Activated CD4-positive, alpha-beta T cell treated with anti-CD3 and anti-CD28 coated beads for 36 hours (primary cell): ENCODE data around the gene ABCC5. TPM values are rescaled to one million over a fixed set of nuclear protein-coding genes. Genes with fewer than 3 reads are reported as not detected.

Source experiments
- ATAC-seq: fragments of 200-7000 bp; cut with Tn5 transposase; one replicate; pipeline ENCODE4 v1.10.0; 2021; ENCODE audit warnings: mild to moderate bottlenecking, moderate library complexity
- CTCF ChIA-PET: fragments of 350-600 bp; sonication (Branson Sonifier 250); formaldehyde crosslinking; loops from one replicate; lab custom pipeline; 2021; ENCODE audit warnings: antibody characterized with exemption; lab: Charles Lee
- POLR2A ChIA-PET: fragments of 350-600 bp; sonication (Branson Sonifier 250); formaldehyde crosslinking; loops from one replicate; lab custom pipeline; 2021; ENCODE audit warnings: antibody characterized with exemption, inconsistent platforms; lab: Charles Lee
- DNase-seq: peaks from one replicate; pipeline ENCODE4 v3.0.0-alpha.2; 2020
- H3K27ac Mint-ChIP-seq: one replicate; pipeline ENCODE4 v1.8.0; 2021; ENCODE audit warnings: mixed read lengths
- H3K27me3 Mint-ChIP-seq: one replicate; pipeline ENCODE4 v1.8.0; 2021; ENCODE audit warnings: mixed read lengths
- H3K36me3 Mint-ChIP-seq: one replicate; pipeline ENCODE4 v1.8.0; 2021; ENCODE audit warnings: low read depth, mixed read lengths
- H3K4me1 Mint-ChIP-seq: one replicate; pipeline ENCODE4 v1.8.0; 2021; ENCODE audit warnings: mixed read lengths
- H3K4me3 Mint-ChIP-seq: one replicate; pipeline ENCODE4 v1.8.0; 2021; ENCODE audit warnings: mild to moderate bottlenecking, moderate library complexity, mixed read lengths
- H3K9me3 Mint-ChIP-seq: one replicate; pipeline ENCODE4 v1.8.0; 2021; ENCODE audit warnings: low read depth, mixed read lengths
- intact Hi-C, 2 experiments: fragments of 100-400 bp; cut with DNase I in 1 of 2; cut with micrococcal nuclease in 1 of 2; formaldehyde crosslinking; loops; one replicate each; pipeline versions ENCODE4 v1.14.2 to v1.15.1; 2022 to 2024; cut with DNase I, micrococcal nuclease
- total RNA-seq, 2 experiments: library from RNA; stranded (reverse); gene quantifications; one replicate each; pipeline ENCODE4 v1.2.3, GENCODE V29; 2021

Gene ABCC5
- total RNA-seq, 2 experiments from 2014 or later, result 12.5 to 15.8 TPM

DNA sequence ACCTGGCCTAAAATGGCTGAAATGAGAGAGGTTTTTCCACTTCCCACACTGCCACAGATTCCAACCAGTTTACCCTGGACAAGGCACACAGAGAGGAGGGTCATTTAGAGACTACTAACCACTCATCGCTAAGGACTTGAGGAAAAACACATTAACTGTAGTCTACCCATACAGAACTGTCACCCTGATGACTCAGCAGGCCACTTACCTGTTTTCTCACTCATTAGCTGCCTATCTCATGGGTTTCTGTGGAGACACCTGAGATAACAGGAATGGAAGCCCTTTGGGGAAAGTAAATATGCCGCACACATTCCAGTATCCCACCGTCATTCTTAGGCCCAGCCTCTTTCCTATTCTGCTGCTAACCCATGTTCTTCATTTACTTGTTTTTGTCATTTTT lies 50.0 kb downstream of the ABCC5 start:
- Mint-ChIP-seq H3K4me1 (no peaks in the 10 kb centered on the region), H3K4me3 (no peak overlapping the region), H3K27ac (no peak overlapping the region), H3K9me3 (no peaks in the 10 kb centered on the region), H3K36me3 (peaks cover 5% of the 10 kb centered on the region), H3K27me3 (no peaks in the 10 kb centered on the region)
- ATAC-seq (no peak), DNase-seq (no peak)
- ChIA-PET CTCF (no interaction called here), POLR2A (no interaction called here)
- intact Hi-C loops, result no loop called here

- CTCF ChIA-PET, result no interaction called here
- H3K27me3 Mint-ChIP-seq, result no peaks in the 10 kb centered on the region
- no peak for DNase-seq
- no peak overlapping the region for H3K4me3 Mint-ChIP-seq
- peaks cover 6% of the 10 kb centered on the region for H3K36me3 Mint-ChIP-seq
- POLR2A ChIA-PET, result no interaction called here
- intact Hi-C loops, result no loop called here
- ATAC-seq, result no peak
- H3K9me3 Mint-ChIP-seq, result no peaks in the 10 kb centered on the region
- no peak overlapping the region for H3K27ac Mint-ChIP-seq
- H3K4me1 Mint-ChIP-seq, result no peaks in the 10 kb centered on the region
Observed at GRCh38 chr3:183966361-183966791, 51.3 kb downstream of the ABCC5 start.

- Mint-ChIP-seq H3K27ac (no peak overlapping the region), H3K9me3 (no peaks in the 10 kb centered on the region), H3K36me3 (peaks cover 13% of the 10 kb centered on the region), H3K27me3 (no peaks in the 10 kb centered on the region), H3K4me3 (no peak overlapping the region), H3K4me1 (peaks cover 2% of the 10 kb centered on the region)
- DNase-seq (no peak), ATAC-seq (no peak)
- ChIA-PET POLR2A (no interaction called here), CTCF (interaction anchor here (0.6 to 1.0 kb wide), 2 partner anchors 20 to 29 kb away, joined by 3 to 4 read pairs; no protein-coding TSS in a partner anchor)
- intact Hi-C loops, result no loop called here
Observed at GRCh38 chr3:183962807-183963206, 54.9 kb downstream of the ABCC5 start.

DNA sequence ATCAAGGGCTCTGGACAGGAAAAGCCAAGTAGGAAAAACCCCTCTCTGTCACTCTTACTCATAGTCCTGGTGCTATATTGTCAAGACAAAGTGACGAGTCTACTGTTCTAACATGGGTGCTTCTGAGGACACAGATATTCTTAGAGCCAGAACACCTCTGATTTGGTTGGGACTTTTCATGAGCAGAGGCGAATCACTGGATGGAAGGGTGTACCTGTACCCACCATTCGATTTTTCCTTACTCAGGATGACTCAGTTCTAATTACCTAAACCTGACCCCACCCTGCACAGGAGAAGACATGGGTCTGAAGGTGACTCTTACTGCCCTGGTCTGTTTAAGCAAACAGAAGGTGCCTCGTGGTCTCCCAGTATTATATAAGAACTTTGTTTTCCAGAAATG lies 58.5 kb downstream of the ABCC5 start:
- DNase-seq (no peak), ATAC-seq (peak; percentile 47)
- H3K9me3 Mint-ChIP-seq, result no peaks in the 10 kb centered on the region
- CTCF ChIA-PET, result no interaction called here
- peaks cover 10% of the 10 kb centered on the region for H3K36me3 Mint-ChIP-seq
- no peak overlapping the region for H3K27ac Mint-ChIP-seq
- peaks cover 2% of the 10 kb centered on the region for H3K4me1 Mint-ChIP-seq
- POLR2A ChIA-PET, result no interaction called here
- no peak overlapping the region for H3K4me3 Mint-ChIP-seq
- H3K27me3 Mint-ChIP-seq, result no peaks in the 10 kb centered on the region
- intact Hi-C loops, result no loop called here

- intact Hi-C loops, result no loop called here
- POLR2A ChIA-PET, result no interaction called here
- ATAC-seq (no peak), DNase-seq (no peak)
- H3K27me3 Mint-ChIP-seq, result no peaks in the 10 kb centered on the region
- H3K27ac Mint-ChIP-seq, result no peak overlapping the region
- peaks cover 2% of the 10 kb centered on the region for H3K4me1 Mint-ChIP-seq
- no peaks in the 10 kb centered on the region for H3K9me3 Mint-ChIP-seq
- CTCF ChIA-PET, result no interaction called here
- no peak overlapping the region for H3K4me3 Mint-ChIP-seq
- H3K36me3 Mint-ChIP-seq, result peaks cover 10% of the 10 kb centered on the region
Observed at GRCh38 chr3:183958775-183959174, 58.9 kb downstream of the ABCC5 start.

GRCh38 chr3:183958226-183958625 lies 59.5 kb downstream of the ABCC5 start:
- peaks cover 10% of the 10 kb centered on the region for H3K36me3 Mint-ChIP-seq
- peaks cover 2% of the 10 kb centered on the region for H3K4me1 Mint-ChIP-seq
- H3K27me3 Mint-ChIP-seq, result no peaks in the 10 kb centered on the region
- no peak for DNase-seq
- ChIA-PET POLR2A (no interaction called here), CTCF (no interaction called here)
- no peak overlapping the region for H3K27ac Mint-ChIP-seq
- H3K4me3 Mint-ChIP-seq, result no peak overlapping the region
- no peaks in the 10 kb centered on the region for H3K9me3 Mint-ChIP-seq
- intact Hi-C loops, result no loop called here
- ATAC-seq, result no peak

DNA sequence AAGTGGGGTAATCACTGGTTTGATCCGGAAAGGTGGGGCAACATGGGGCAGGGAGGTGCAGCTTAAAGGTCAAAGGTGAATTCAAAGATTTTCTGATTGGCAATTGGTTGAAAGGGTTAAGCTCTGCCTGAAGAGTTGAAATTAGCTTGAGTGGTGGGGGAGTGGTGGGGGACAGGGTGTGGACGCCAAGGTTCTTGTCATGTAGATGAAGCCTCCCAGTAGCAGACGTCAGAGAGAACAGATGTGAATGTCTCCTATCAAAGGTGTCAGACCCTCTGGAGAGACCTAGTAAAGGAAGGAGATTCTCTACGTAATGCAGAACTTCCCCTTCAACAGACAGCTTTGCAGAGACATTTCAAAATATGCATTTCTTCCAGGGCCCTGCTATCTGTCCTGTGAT lies 62.8 kb downstream of the ABCC5 start:
- CTCF ChIA-PET, result no interaction called here
- H3K4me3 Mint-ChIP-seq, result no peak overlapping the region
- H3K27ac Mint-ChIP-seq, result no peak overlapping the region
- peaks cover 2% of the 10 kb centered on the region for H3K4me1 Mint-ChIP-seq
- DNase-seq, result no peak
- peaks cover 18% of the 10 kb centered on the region for H3K36me3 Mint-ChIP-seq
- intact Hi-C loops, result no loop called here
- no peaks in the 10 kb centered on the region for H3K27me3 Mint-ChIP-seq
- H3K9me3 Mint-ChIP-seq, result no peaks in the 10 kb centered on the region
- ATAC-seq, result no peak
- POLR2A ChIA-PET, result no interaction called here

- ChIA-PET POLR2A (no interaction called here), CTCF (interaction anchor here (1.0 kb wide), 1 partner anchor 32 kb away, joined by 3 read pairs; no protein-coding TSS in a partner anchor)
- H3K9me3 Mint-ChIP-seq, result no peaks in the 10 kb centered on the region
- H3K36me3 Mint-ChIP-seq, result peaks cover 14% of the 10 kb centered on the region
- H3K27ac Mint-ChIP-seq, result no peak overlapping the region
- ATAC-seq, result no peak
- H3K4me3 Mint-ChIP-seq, result no peak overlapping the region
- intact Hi-C loops, result no loop called here
- DNase-seq, result no peak
- H3K27me3 Mint-ChIP-seq, result no peaks in the 10 kb centered on the region
- no peaks in the 10 kb centered on the region for H3K4me1 Mint-ChIP-seq
Observed at GRCh38 chr3:183953471-183954070, 64.1 kb downstream of the ABCC5 start.

DNA sequence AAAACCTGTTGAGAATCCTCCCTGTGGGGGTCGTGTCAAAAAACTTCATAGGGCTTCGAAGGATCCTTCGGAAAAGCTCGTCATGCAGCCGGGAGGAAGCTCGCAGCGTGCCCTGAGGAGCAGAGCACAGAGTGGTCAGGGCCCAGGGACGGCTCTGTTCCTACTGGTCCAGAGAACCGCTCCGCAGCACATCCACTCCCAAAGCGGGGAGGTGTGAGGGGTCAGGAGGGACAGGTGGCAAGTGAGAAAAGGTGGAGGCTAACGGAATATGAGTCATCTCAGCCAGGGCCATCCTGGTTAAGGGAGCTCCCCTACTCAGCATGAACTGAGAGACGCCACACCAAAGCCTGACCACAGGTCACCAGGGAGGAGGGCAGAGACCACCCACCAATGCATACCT lies 66.2 kb downstream of the ABCC5 start:
- ATAC-seq (no peak), DNase-seq (no peak)
- peaks cover 14% of the 10 kb centered on the region for H3K36me3 Mint-ChIP-seq
- ChIA-PET POLR2A (no interaction called here), CTCF (interaction anchor here (1.1 to 1.2 kb wide), 2 partner anchors 10 to 122 kb away, joined by 4 to 5 read pairs; no protein-coding TSS in a partner anchor)
- H3K9me3 Mint-ChIP-seq, result no peaks in the 10 kb centered on the region
- H3K27me3 Mint-ChIP-seq, result no peaks in the 10 kb centered on the region
- intact Hi-C loops, result no loop called here
- H3K4me1 Mint-ChIP-seq, result no peaks in the 10 kb centered on the region
- H3K4me3 Mint-ChIP-seq, result no peak overlapping the region
- no peak overlapping the region for H3K27ac Mint-ChIP-seq

GRCh38 chr3:183949690-183950089 lies 68.0 kb downstream of the ABCC5 start:
- no peaks in the 10 kb centered on the region for H3K9me3 Mint-ChIP-seq
- intact Hi-C loops, result no loop called here
- ChIA-PET POLR2A (no interaction called here), CTCF (no interaction called here)
- H3K36me3 Mint-ChIP-seq, result peaks cover 18% of the 10 kb centered on the region
- H3K27ac Mint-ChIP-seq, result no peak overlapping the region
- DNase-seq (no peak), ATAC-seq (no peak)
- H3K27me3 Mint-ChIP-seq, result no peaks in the 10 kb centered on the region
- H3K4me1 Mint-ChIP-seq, result no peaks in the 10 kb centered on the region
- H3K4me3 Mint-ChIP-seq, result no peak overlapping the region

- Mint-ChIP-seq H3K4me3 (no peak overlapping the region), H3K36me3 (peaks cover 14% of the 10 kb centered on the region), H3K27me3 (no peaks in the 10 kb centered on the region), H3K4me1 (no peaks in the 10 kb centered on the region), H3K9me3 (no peaks in the 10 kb centered on the region), H3K27ac (no peak overlapping the region)
- ChIA-PET POLR2A (no interaction called here), CTCF (interaction anchor here (0.8 to 0.9 kb wide), 2 partner anchors 12 to 184 kb away, joined by 3 read pairs; no protein-coding TSS in a partner anchor)
- DNase-seq (no peak), ATAC-seq (no peak)
- intact Hi-C loops, result no loop called here
Observed at GRCh38 chr3:183946037-183946436, 71.6 kb downstream of the ABCC5 start.

- no peak for DNase-seq
- no peak for ATAC-seq
- Mint-ChIP-seq H3K36me3 (peaks cover 12% of the 10 kb centered on the region), H3K9me3 (no peaks in the 10 kb centered on the region), H3K27me3 (no peaks in the 10 kb centered on the region), H3K27ac (no peak overlapping the region), H3K4me1 (no peaks in the 10 kb centered on the region), H3K4me3 (no peak overlapping the region)
- ChIA-PET POLR2A (no interaction called here), CTCF (interaction anchor here (0.9 to 1.2 kb wide), 2 partner anchors 11 to 47 kb away, joined by 3 read pairs; no protein-coding TSS in a partner anchor)
- intact Hi-C loops, result no loop called here
Observed at GRCh38 chr3:183944775-183945174, 72.9 kb downstream of the ABCC5 start.
